Fibroblast of villous mesenchyme (primary cell): ENCODE results near the gene CCDC107. TPM values are rescaled to one million over a fixed set of nuclear protein-coding genes. Genes with fewer than 3 reads are reported as not detected.

ENCODE experiments used
- DNase-seq: peaks from one replicate; pipeline ENCODE4 v3.0.0-alpha.2; 2010; ENCODE audit warnings: low read depth
- H3K4me3 ChIP-seq: 2 replicates; pipeline ENCODE4 v1.5.1; 2011; ENCODE audit warnings: low read depth, mild to moderate bottlenecking, low read length
- CTCF ChIP-seq: IDR thresholded peaks from 2 replicates; pipeline ENCODE4 v1.5.1; 2012; ENCODE audit warnings: low read depth, mild to moderate bottlenecking, low read length; ENCODE audit not compliant: insufficient read depth
- total RNA-seq: library from RNA; depleted of rRNA; stranded (reverse); fragments of >200 nt; gene quantifications from 2 replicates; pipeline ENCODE4 v1.2.3, GENCODE V29; 2012

Gene CCDC107
- total RNA-seq, 1 donor, result 18.1 TPM

GRCh38 chr9:35651956-35652828 lies 5.9 kb upstream of the CCDC107 start:
- H3K4me3 ChIP-seq, result no peak overlapping the region
- peak; percentile 77 for DNase-seq
- TF ChIP-seq CTCF, result no peak

- DNase-seq, result peak; percentile 42
- H3K4me3 ChIP-seq, result no peak overlapping the region
- TF ChIP-seq CTCF, result no peak
Observed at GRCh38 chr9:35652829-35653209, 5.3 kb upstream of the CCDC107 start.

- DNase-seq, result no peak
- no peak overlapping the region for H3K4me3 ChIP-seq
- TF ChIP-seq CTCF, result no peak
Observed at GRCh38 chr9:35653611-35654010, 4.5 kb upstream of the CCDC107 start.

GRCh38 chr9:35656348-35656747 lies 1.7 kb upstream of the CCDC107 start:
- no peak for TF ChIP-seq CTCF
- DNase-seq, result no peak
- H3K4me3 ChIP-seq, result no peak overlapping the region

- peak overlapping the region; percentile 58 for H3K4me3 ChIP-seq
- DNase-seq, result peak; percentile 67
- no peak for TF ChIP-seq CTCF
Observed at GRCh38 chr9:35656831-35657545, 1.1 kb upstream of the CCDC107 start.

GRCh38 chr9:35657546-35658136 lies 451 bp upstream of the CCDC107 start, which contains the start of gene RMRP:
RMRP (minus strand) TSS chr9:35658019.
- H3K4me3 ChIP-seq, result peak within 1 kb of the TSS; percentile 86
- TF ChIP-seq CTCF, result peak; percentile 19
- peak; percentile 100 for DNase-seq
